PFSK-1 (cell line): Measurements from ENCODE around the gene PCDHGA12.

Experiments used
- FOXP2 ChIP-seq: optimal IDR thresholded peaks from 2 replicates; pipeline ENCODE3; 2011; ENCODE audit warnings: borderline replicate concordance, control low read depth, inconsistent platforms; ENCODE audit not compliant: insufficient read depth; ENCODE audit errors: extremely low read length, extremely low read depth
- POLR2AphosphoS5 ChIP-seq: IDR thresholded peaks from 2 replicates; pipeline ENCODE4 v1.6.1; 2012; ENCODE audit warnings: low read depth, mild to moderate bottlenecking, control low read depth, low read length, moderate library complexity
- SIN3A ChIP-seq: IDR thresholded peaks from 2 replicates; pipeline ENCODE4 v1.6.1; 2012; ENCODE audit warnings: mild to moderate bottlenecking, low read length, moderate library complexity, borderline replicate concordance; ENCODE audit not compliant: insufficient read depth
- TAF1 ChIP-seq: IDR thresholded peaks from 2 replicates; pipeline ENCODE4 v1.6.1; 2012; ENCODE audit warnings: low read length, control low read depth, borderline replicate concordance; ENCODE audit not compliant: insufficient read depth
- TF ChIP-seq, protein P1 (sequence below), 2 experiments: IDR thresholded peaks; 2 replicates each; pipeline versions ENCODE4 v1.6.1 to v1.8.0; 2011 to 2012; ENCODE audit warnings: low read depth in 2 of 2, low read length in 2 of 2, control low read depth in 1 of 2, inconsistent platforms in 1 of 2, mild to moderate bottlenecking in 1 of 2, moderate library complexity in 1 of 2; ENCODE audit not compliant: insufficient read depth in 1 of 2

PCDHGA12 gene

DNA sequence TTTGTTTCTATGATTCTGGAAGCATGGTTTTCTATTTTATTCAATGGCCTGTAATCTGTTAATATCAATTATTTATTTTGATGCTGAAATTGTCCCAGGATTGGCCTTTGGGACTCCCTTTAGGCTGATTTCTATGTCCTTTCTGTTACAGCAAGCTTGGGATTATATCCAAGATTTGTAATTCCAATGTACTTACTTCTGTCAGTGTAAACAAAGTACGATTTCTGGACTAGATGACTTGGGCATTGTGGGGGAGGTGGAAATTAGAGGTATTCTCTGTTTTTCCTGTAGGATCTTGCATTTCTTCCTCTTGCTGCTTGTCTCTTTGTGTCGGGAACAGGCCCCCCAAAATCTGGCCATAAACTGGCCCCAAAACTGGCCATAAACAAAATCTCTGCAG, 3.7 kb downstream of the PCDHGA12 start:
- TF ChIP-seq TAF1, result no peak
- TF ChIP-seq, protein P1, sequence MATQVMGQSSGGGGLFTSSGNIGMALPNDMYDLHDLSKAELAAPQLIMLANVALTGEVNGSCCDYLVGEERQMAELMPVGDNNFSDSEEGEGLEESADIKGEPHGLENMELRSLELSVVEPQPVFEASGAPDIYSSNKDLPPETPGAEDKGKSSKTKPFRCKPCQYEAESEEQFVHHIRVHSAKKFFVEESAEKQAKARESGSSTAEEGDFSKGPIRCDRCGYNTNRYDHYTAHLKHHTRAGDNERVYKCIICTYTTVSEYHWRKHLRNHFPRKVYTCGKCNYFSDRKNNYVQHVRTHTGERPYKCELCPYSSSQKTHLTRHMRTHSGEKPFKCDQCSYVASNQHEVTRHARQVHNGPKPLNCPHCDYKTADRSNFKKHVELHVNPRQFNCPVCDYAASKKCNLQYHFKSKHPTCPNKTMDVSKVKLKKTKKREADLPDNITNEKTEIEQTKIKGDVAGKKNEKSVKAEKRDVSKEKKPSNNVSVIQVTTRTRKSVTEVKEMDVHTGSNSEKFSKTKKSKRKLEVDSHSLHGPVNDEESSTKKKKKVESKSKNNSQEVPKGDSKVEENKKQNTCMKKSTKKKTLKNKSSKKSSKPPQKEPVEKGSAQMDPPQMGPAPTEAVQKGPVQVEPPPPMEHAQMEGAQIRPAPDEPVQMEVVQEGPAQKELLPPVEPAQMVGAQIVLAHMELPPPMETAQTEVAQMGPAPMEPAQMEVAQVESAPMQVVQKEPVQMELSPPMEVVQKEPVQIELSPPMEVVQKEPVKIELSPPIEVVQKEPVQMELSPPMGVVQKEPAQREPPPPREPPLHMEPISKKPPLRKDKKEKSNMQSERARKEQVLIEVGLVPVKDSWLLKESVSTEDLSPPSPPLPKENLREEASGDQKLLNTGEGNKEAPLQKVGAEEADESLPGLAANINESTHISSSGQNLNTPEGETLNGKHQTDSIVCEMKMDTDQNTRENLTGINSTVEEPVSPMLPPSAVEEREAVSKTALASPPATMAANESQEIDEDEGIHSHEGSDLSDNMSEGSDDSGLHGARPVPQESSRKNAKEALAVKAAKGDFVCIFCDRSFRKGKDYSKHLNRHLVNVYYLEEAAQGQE (IDR thresholded peaks at IDR 0.05; ENCODE audit: insufficient read depth in 1 of 2, low read depth in 2 of 2, low read length in 2 of 2), result no peak
- no peak for TF ChIP-seq SIN3A
- no peak for TF ChIP-seq FOXP2
- no peak for TF ChIP-seq POLR2AphosphoS5

DNA sequence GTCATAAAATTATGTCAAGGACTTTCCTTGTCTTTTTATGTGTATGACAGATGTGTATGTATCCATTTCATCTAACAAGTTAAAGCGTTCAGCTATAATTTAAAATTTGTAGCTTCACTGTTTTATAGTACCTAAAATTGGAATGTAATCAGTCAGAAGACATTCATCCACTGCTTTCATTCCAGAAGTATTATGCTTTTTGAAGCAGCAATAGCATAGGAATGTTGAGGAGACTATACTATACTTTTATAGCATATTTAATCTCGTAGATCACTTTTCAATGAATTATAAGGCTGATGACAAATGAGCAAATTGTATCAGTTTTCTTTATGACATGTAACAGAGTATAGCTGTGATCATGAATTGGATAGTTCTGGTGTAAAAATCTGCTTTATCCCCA, 6.9 kb downstream of the PCDHGA12 start:
- TF ChIP-seq FOXP2, result no peak
- TF ChIP-seq, protein P1 (IDR thresholded peaks at IDR 0.05; ENCODE audit: insufficient read depth in 1 of 2, low read depth in 2 of 2, low read length in 2 of 2), result no peak
- TF ChIP-seq TAF1, result no peak

DNA sequence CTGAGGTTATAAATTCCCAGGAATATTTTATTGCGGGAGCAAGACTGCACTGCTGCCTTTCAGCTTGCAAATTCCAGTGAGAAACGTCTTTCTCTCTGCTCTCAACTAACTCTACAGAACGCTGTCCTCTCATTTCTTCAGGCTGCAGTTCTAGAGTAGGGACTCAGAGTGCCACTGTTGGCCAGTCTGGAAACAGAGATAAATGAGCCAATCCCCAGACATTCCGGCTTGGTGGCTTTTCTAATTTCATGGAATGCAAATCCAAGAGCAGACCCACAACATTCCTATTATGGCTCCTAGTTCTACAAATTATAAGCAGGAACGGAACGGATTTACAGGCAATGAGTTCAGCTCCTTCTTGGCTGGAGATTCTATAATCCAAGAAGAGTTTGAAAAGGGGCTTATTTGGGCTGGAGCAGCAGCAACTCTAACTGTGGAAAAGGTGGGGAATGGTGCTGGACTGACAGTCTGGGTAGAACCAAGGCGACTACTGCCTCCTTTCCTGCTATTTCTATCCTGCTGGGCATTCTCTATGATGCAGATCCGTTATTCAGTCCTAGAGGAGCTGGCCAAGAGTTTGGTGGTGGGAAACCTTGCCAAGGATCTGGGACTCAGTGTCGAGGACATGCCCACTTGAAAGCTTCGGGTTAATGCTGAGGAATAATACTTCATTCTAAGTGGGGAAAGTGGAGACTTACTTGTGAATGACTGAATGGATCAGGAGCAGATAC, 9.3 kb downstream of the PCDHGA12 start:
- TF ChIP-seq, protein P1 (IDR thresholded peaks at IDR 0.05; ENCODE audit: insufficient read depth in 1 of 2, low read depth in 2 of 2, low read length in 2 of 2), result no peak
- TF ChIP-seq POLR2AphosphoS5 (no peak), SIN3A (no peak), TAF1 (no peak), FOXP2 (no peak)

DNA sequence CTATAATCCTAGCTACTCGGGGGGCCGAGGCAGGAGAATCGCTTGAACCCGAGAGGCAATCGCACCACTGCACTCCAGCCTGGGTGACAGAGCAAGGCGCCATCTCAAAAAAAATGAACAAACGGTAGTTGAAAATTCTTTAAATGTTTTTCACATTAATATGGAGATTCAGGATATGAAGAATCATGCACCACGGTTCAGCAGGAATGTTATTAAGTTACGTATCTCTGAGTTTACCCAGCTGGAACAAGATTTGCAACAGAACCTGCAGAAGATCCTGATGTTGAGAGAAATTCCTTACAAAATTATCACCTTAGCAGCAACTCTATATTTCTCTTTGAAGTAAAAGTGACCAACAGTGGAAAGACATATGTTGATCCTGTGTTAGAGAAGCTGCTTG, 10.0 kb downstream of the PCDHGA12 start:
- TF ChIP-seq SIN3A (no peak), POLR2AphosphoS5 (no peak), FOXP2 (no peak), TAF1 (no peak)
- TF ChIP-seq, protein P1 (IDR thresholded peaks at IDR 0.05; ENCODE audit: insufficient read depth in 1 of 2, low read depth in 2 of 2, low read length in 2 of 2), result no peak

DNA sequence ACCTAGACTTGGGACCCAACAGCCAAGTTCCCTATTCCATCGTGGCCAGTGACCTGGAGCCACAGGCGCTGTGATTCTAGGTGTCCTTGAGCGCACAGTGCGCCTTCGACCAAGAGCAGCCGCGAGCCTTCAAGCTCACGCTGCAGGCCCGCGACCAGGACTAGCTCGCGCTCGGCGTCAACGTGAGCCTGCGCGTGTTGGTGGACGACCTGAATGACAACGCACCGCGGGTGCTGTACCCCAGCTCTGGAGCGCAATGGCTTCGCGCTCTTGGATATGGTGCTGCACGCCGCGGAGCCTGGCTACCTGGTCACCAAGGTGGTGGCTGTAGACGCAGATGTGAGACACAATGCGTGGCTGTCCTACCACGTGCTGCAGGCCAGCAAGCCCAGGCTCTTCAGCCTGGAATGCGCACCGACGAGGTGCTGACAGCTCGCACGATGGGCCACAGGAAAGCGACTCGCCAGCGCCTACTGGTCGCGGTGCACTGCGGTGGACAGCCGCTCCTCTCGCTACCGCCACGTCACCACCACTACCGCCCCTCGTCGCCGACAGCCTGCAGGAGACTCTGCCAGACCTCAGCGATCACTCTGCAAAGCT, 11.4 kb downstream of the PCDHGA12 start:
- TF ChIP-seq SIN3A, result no peak
- TF ChIP-seq, protein P1 (IDR thresholded peaks at IDR 0.05; ENCODE audit: insufficient read depth in 1 of 2, low read depth in 2 of 2, low read length in 2 of 2), result no peak
- no peak for TF ChIP-seq TAF1
